DND-41 (cell line): ENCODE measurements around the gene GNG4.

Experiments used
- ATAC-seq: fragments of 200-7000 bp; cut with Tn5 transposase; 3 replicates; pipeline ENCODE4 v1.9.1; 2021; ENCODE audit warnings: low read depth; ENCODE audit not compliant: insufficient read depth
- DNase-seq: peaks from one replicate; pipeline ENCODE4 v3.0.0-alpha.2; 2020
- H2AFZ ChIP-seq: 2 replicates; pipeline ENCODE4 v1.6.0; 2012; ENCODE audit warnings: low read depth, low read length
- H3K27ac ChIP-seq: 2 replicates; pipeline ENCODE4 v1.5.1; 2012; ENCODE audit warnings: low read length, inconsistent platforms
- H3K27me3 ChIP-seq: fragments of 200-600 bp; sonication (generic); 2 replicates; pipeline ENCODE4 v1.6.0; 2012; ENCODE audit warnings: low read length, mild to moderate bottlenecking, inconsistent platforms; ENCODE audit not compliant: insufficient read depth, poor library complexity
- H3K36me3 ChIP-seq: 2 replicates; pipeline ENCODE4 v1.5.1; 2012; ENCODE audit warnings: low read length, inconsistent platforms; ENCODE audit not compliant: insufficient read depth
- H3K4me1 ChIP-seq: 2 replicates; pipeline ENCODE4 v1.5.1; 2012; ENCODE audit warnings: mild to moderate bottlenecking, low read length; ENCODE audit not compliant: insufficient read depth
- H3K4me2 ChIP-seq: 2 replicates; pipeline ENCODE4 v1.6.0; 2012; ENCODE audit warnings: mild to moderate bottlenecking, moderate library complexity, low read length, inconsistent platforms; ENCODE audit not compliant: insufficient read depth
- H3K4me3 ChIP-seq, 2 experiments: fragments of 200-600 bp in 1 of 2; shearing (Covaris generic) in 1 of 2; 2 replicates each; pipeline ENCODE4 v1.5.1; 2012 to 2016; ENCODE audit warnings: inconsistent platforms in 2 of 2, low read length in 2 of 2, mild to moderate bottlenecking in 2 of 2, low read depth in 1 of 2, moderate library complexity in 1 of 2
- H3K79me2 ChIP-seq: 2 replicates; pipeline ENCODE4 v1.6.0; 2012; ENCODE audit warnings: low read length, inconsistent platforms; ENCODE audit not compliant: insufficient read depth
- H3K9ac ChIP-seq: 2 replicates; pipeline ENCODE4 v1.6.0; 2012; ENCODE audit warnings: low read depth, mild to moderate bottlenecking, inconsistent platforms, low read length, moderate library complexity
- H3K9me3 ChIP-seq: 2 replicates; pipeline ENCODE4 v1.5.1; 2012; ENCODE audit warnings: low read length, moderate library complexity, mild to moderate bottlenecking, inconsistent platforms; ENCODE audit not compliant: insufficient read depth, severe bottlenecking
- H4K20me1 ChIP-seq: 2 replicates; pipeline ENCODE4 v1.6.0; 2012; ENCODE audit warnings: low read length; ENCODE audit not compliant: insufficient read depth
- CTCF ChIP-seq: IDR thresholded peaks from 2 replicates; pipeline ENCODE4 v1.5.1; 2012; ENCODE audit warnings: borderline replicate concordance, low read length, moderate library complexity, mild to moderate bottlenecking; ENCODE audit not compliant: poor library complexity, severe bottlenecking; ENCODE audit errors: extremely low read depth
- EZH2 ChIP-seq: IDR thresholded peaks from 3 replicates; pipeline ENCODE4 v1.6.1; 2012; ENCODE audit warnings: borderline replicate concordance, low read depth, mild to moderate bottlenecking, moderate library complexity, low read length, inconsistent platforms; ENCODE audit not compliant: severe bottlenecking

Gene GNG4

GRCh38 chr1:235635938-235636662, 13.5 kb downstream of the GNG4 start:
- Histone ChIP-seq H3K36me3 (no peaks in the 10 kb centered on the region), H3K4me3 (no peak overlapping the region), H3K79me2 (no peaks in the 10 kb centered on the region), H2AFZ (no peak overlapping the region), H3K9me3 (no peaks in the 10 kb centered on the region), H3K9ac (no peak overlapping the region), H3K27me3 (no peaks in the 10 kb centered on the region), H3K4me2 (no peak overlapping the region), H4K20me1 (no peaks in the 10 kb centered on the region), H3K27ac (no peak overlapping the region), H3K4me1 (peaks cover 9% of the 10 kb centered on the region)
- ATAC-seq: peak; percentile 75
- TF ChIP-seq CTCF: peak; percentile 21
- TF ChIP-seq EZH2: no peak
- DNase-seq: no peak

- Histone ChIP-seq H3K27ac (no peak overlapping the region), H3K4me3 (no peak overlapping the region), H3K9me3 (no peaks in the 10 kb centered on the region), H3K4me2 (no peak overlapping the region), H2AFZ (no peak overlapping the region), H3K36me3 (no peaks in the 10 kb centered on the region), H3K9ac (no peak overlapping the region), H3K27me3 (no peaks in the 10 kb centered on the region), H4K20me1 (no peaks in the 10 kb centered on the region), H3K4me1 (no peaks in the 10 kb centered on the region), H3K79me2 (no peaks in the 10 kb centered on the region)
- ATAC-seq: no peak
- TF ChIP-seq CTCF (no peak), EZH2 (no peak)
- no peak for DNase-seq
Measured at GRCh38 chr1:235632506-235633401, 16.8 kb downstream of the GNG4 start.

GRCh38 chr1:235631816-235632215, 17.8 kb downstream of the GNG4 start:
- Histone ChIP-seq H3K27ac (no peak overlapping the region), H3K4me1 (no peaks in the 10 kb centered on the region), H3K9ac (no peak overlapping the region), H3K79me2 (no peaks in the 10 kb centered on the region), H2AFZ (no peak overlapping the region), H3K36me3 (no peaks in the 10 kb centered on the region), H3K9me3 (no peaks in the 10 kb centered on the region), H3K4me2 (no peak overlapping the region), H3K27me3 (no peaks in the 10 kb centered on the region), H4K20me1 (no peaks in the 10 kb centered on the region), H3K4me3 (no peak overlapping the region)
- DNase-seq: no peak
- no peak for ATAC-seq
- TF ChIP-seq CTCF: peak; percentile 7
- TF ChIP-seq EZH2: no peak
